H1 (cell line): ENCODE measurements around the gene MBNL2. TPM values are rescaled to one million over a fixed set of nuclear protein-coding genes. Genes with fewer than 3 reads are reported as not detected.

Source experiments
- CTBP2 ChIP-seq: IDR thresholded peaks from 2 replicates; pipeline ENCODE4 v1.7.0; 2011; ENCODE audit warnings: borderline replicate concordance, mild to moderate bottlenecking, moderate library complexity, mixed read lengths, low read length; ENCODE audit not compliant: insufficient read depth, insufficient read length
- RNF2 ChIP-seq: fragments of 200-900, 300-1000 bp; sonication (generic); IDR thresholded peaks from 2 replicates; pipeline ENCODE4 v1.7.1; 2016; ENCODE audit warnings: borderline replicate concordance, low read depth, mild to moderate bottlenecking, antibody characterized with exemption, low read length; ENCODE audit not compliant: poor library complexity, severe bottlenecking; ENCODE audit errors: missing control alignments
- polyA plus RNA-seq, 7 experiments: library from polyadenylated mRNA; depleted of rRNA in 3 of 7; stranded (reverse) in 5 of 7; unstranded in 2 of 7; fragments of >200 nt in 5 of 7; fragments of 200-250 nt in 2 of 7; gene quantifications; 1 replicate in 5 of 7; 2 replicates in 1 of 7; 4 replicates in 1 of 7; pipeline versions ENCODE4 v1.2.1 to v1.2.3, GENCODE V29; 2011 to 2013; ENCODE audit warnings: missing spikeins in 2 of 7, mixed read lengths in 2 of 7
- total RNA-seq: library from RNA; stranded (reverse); fragmentation: NEBNext Ultra II Directional; extraction: Animal tissue kit (Norgen Biotek cat#: 25700); gene quantifications from 2 replicates; pipeline ENCODE4 v1.2.1, GENCODE V29; 2021

Gene MBNL2
- total and polyA plus RNA-seq, 2 of the 8 experiments (the other 6 are each of a cell fraction or from before 2014, with no cell fraction given), result 1.0 to 2.6 TPM

DNA sequence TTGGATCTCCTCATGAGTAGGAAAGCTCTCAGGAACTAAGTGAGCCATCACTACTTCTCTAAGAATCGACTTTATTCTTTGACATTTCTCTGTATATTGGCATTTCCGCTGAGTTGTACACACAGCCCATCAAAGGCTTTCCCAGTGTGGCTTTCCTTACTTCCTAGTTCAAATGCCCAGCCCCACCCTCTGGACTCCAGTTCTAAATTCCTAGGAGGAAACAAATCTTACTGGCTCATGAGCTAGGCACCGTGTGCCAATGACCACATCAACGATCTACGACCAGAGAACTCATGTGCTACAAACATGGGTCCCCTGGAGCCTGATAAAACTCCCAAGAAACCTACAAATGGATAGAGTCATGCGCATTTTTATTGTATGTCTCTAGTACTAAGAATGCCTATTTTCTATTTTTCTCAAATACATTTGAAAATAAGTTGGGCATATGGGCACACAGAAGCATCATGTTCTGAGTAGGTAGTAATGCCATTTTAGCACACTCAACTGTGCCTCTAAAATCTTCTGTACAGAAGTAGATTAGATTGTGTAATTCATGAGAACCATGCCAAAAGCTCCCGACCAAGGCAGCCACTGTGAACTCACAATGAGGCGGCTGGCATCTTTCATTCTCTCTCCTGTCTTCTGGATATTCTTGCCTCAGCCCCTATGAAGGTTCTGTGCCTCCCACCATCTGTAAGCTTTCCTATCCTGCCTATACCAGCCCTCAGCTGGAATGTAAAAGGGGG lies 201.3 kb downstream of the MBNL2 start (continued):
- no peak for TF ChIP-seq CTBP2
- TF ChIP-seq RNF2, result no peak
